Measurements from ENCODE around the gene BTN2A1.
"Not testable (repeated sequence)": the region's sequence is repeated elsewhere in the genome, so short reads cannot be mapped to it uniquely, and the experiment has no call there.

Gene BTN2A1

GRCh38 chr6:26457806-26458688 lies at the start of gene BTN2A1:
Gene BTN2A1, plus strand, starts transcription at chr6:26457955. Its CDS starts 682 bp downstream, at chr6:26458637.
- peak; percentile 38 to 43 for DNase-seq (ENCODE audit: low read depth in 2 of 2)

GRCh38 chr6:26408828-26409730 lies 48.7 kb upstream of the BTN2A1 start:
- DNase-seq (ENCODE audit: low read depth in 2 of 2), result no peak

GRCh38 chr6:26411751-26412150 lies 46.0 kb upstream of the BTN2A1 start:
- no peak for DNase-seq (ENCODE audit: low read depth in 2 of 2)

GRCh38 chr6:26412228-26412627 lies 45.5 kb upstream of the BTN2A1 start:
- DNase-seq (ENCODE audit: low read depth in 2 of 2), result no peak

- no peak for DNase-seq (ENCODE audit: low read depth in 2 of 2)
These were observed 44.8 kb upstream of the BTN2A1 start for GRCh38 chr6:26412954-26413353.

- no peak for DNase-seq (ENCODE audit: low read depth in 2 of 2)
These were observed 43.5 kb upstream of the BTN2A1 start for GRCh38 chr6:26414281-26414680.

- no peak for DNase-seq (ENCODE audit: low read depth in 2 of 2)
These were observed 42.6 kb upstream of the BTN2A1 start for GRCh38 chr6:26415036-26415614.

- no peak for DNase-seq (ENCODE audit: low read depth in 2 of 2)
These were observed 42.0 kb upstream of the BTN2A1 start for GRCh38 chr6:26415791-26416190.

GRCh38 chr6:26416288-26416687 lies 41.5 kb upstream of the BTN2A1 start:
- DNase-seq (ENCODE audit: low read depth in 2 of 2), result no peak

- DNase-seq (ENCODE audit: low read depth in 2 of 2), result not testable (repeated sequence)
These were observed 39.7 kb upstream of the BTN2A1 start for GRCh38 chr6:26418077-26418476.

- not testable (repeated sequence) for DNase-seq (ENCODE audit: low read depth in 2 of 2)
These were observed 39.0 kb upstream of the BTN2A1 start for GRCh38 chr6:26418795-26419194.

- DNase-seq (ENCODE audit: low read depth in 2 of 2), result no peak
These were observed 37.0 kb upstream of the BTN2A1 start for GRCh38 chr6:26420688-26421171.

GRCh38 chr6:26421259-26422144 lies 36.3 kb upstream of the BTN2A1 start:
- no peak for DNase-seq (ENCODE audit: low read depth in 2 of 2)

GRCh38 chr6:26422329-26422728 lies 35.4 kb upstream of the BTN2A1 start:
- no peak for DNase-seq (ENCODE audit: low read depth in 2 of 2)

- no peak for DNase-seq (ENCODE audit: low read depth in 2 of 2)
These were observed 30.9 kb upstream of the BTN2A1 start for GRCh38 chr6:26426691-26427450.

- no peak for DNase-seq (ENCODE audit: low read depth in 2 of 2)
These were observed 30.3 kb upstream of the BTN2A1 start for GRCh38 chr6:26427451-26427809.

GRCh38 chr6:26428206-26428605 lies 29.5 kb upstream of the BTN2A1 start:
- DNase-seq (ENCODE audit: low read depth in 2 of 2), result no peak

- DNase-seq (ENCODE audit: low read depth in 2 of 2), result no peak
These were observed 27.0 kb upstream of the BTN2A1 start for GRCh38 chr6:26430787-26431186.

- no peak for DNase-seq (ENCODE audit: low read depth in 2 of 2)
These were observed 26.2 kb upstream of the BTN2A1 start for GRCh38 chr6:26431258-26432172.

Measured in stimulated activated CD4-positive, alpha-beta T cell treated with anti-CD3 and anti-CD28 coated beads, Interleukin-4, amount 100 ng/mL, for 48 hours (primary cell).